DND-41 (cell line): ENCODE measurements around the gene GNL2.
"Not testable (repeated sequence)": the region's sequence is repeated elsewhere in the genome, so short reads cannot be mapped to it uniquely, and the experiment has no call there.

Experiments
- ATAC-seq: fragments of 200-7000 bp; cut with Tn5 transposase; 3 replicates; pipeline ENCODE4 v1.9.1; 2021; ENCODE audit warnings: low read depth; ENCODE audit not compliant: insufficient read depth
- DNase-seq: peaks from one replicate; pipeline ENCODE4 v3.0.0-alpha.2; 2020
- H2AFZ ChIP-seq: 2 replicates; pipeline ENCODE4 v1.6.0; 2012; ENCODE audit warnings: low read depth, low read length
- H3K27ac ChIP-seq: 2 replicates; pipeline ENCODE4 v1.5.1; 2012; ENCODE audit warnings: low read length, inconsistent platforms
- H3K27me3 ChIP-seq: fragments of 200-600 bp; sonication (generic); 2 replicates; pipeline ENCODE4 v1.6.0; 2012; ENCODE audit warnings: low read length, mild to moderate bottlenecking, inconsistent platforms; ENCODE audit not compliant: insufficient read depth, poor library complexity
- H3K36me3 ChIP-seq: 2 replicates; pipeline ENCODE4 v1.5.1; 2012; ENCODE audit warnings: low read length, inconsistent platforms; ENCODE audit not compliant: insufficient read depth
- H3K4me1 ChIP-seq: 2 replicates; pipeline ENCODE4 v1.5.1; 2012; ENCODE audit warnings: mild to moderate bottlenecking, low read length; ENCODE audit not compliant: insufficient read depth
- H3K4me2 ChIP-seq: 2 replicates; pipeline ENCODE4 v1.6.0; 2012; ENCODE audit warnings: mild to moderate bottlenecking, moderate library complexity, low read length, inconsistent platforms; ENCODE audit not compliant: insufficient read depth
- H3K4me3 ChIP-seq, 2 experiments: fragments of 200-600 bp in 1 of 2; shearing (Covaris generic) in 1 of 2; 2 replicates each; pipeline ENCODE4 v1.5.1; 2012 to 2016; ENCODE audit warnings: inconsistent platforms in 2 of 2, low read length in 2 of 2, mild to moderate bottlenecking in 2 of 2, low read depth in 1 of 2, moderate library complexity in 1 of 2
- H3K79me2 ChIP-seq: 2 replicates; pipeline ENCODE4 v1.6.0; 2012; ENCODE audit warnings: low read length, inconsistent platforms; ENCODE audit not compliant: insufficient read depth
- H3K9ac ChIP-seq: 2 replicates; pipeline ENCODE4 v1.6.0; 2012; ENCODE audit warnings: low read depth, mild to moderate bottlenecking, inconsistent platforms, low read length, moderate library complexity
- H3K9me3 ChIP-seq: 2 replicates; pipeline ENCODE4 v1.5.1; 2012; ENCODE audit warnings: low read length, moderate library complexity, mild to moderate bottlenecking, inconsistent platforms; ENCODE audit not compliant: insufficient read depth, severe bottlenecking
- H4K20me1 ChIP-seq: 2 replicates; pipeline ENCODE4 v1.6.0; 2012; ENCODE audit warnings: low read length; ENCODE audit not compliant: insufficient read depth
- CTCF ChIP-seq: IDR thresholded peaks from 2 replicates; pipeline ENCODE4 v1.5.1; 2012; ENCODE audit warnings: borderline replicate concordance, low read length, moderate library complexity, mild to moderate bottlenecking; ENCODE audit not compliant: poor library complexity, severe bottlenecking; ENCODE audit errors: extremely low read depth
- EZH2 ChIP-seq: IDR thresholded peaks from 3 replicates; pipeline ENCODE4 v1.6.1; 2012; ENCODE audit warnings: borderline replicate concordance, low read depth, mild to moderate bottlenecking, moderate library complexity, low read length, inconsistent platforms; ENCODE audit not compliant: severe bottlenecking

GNL2 gene

DNA sequence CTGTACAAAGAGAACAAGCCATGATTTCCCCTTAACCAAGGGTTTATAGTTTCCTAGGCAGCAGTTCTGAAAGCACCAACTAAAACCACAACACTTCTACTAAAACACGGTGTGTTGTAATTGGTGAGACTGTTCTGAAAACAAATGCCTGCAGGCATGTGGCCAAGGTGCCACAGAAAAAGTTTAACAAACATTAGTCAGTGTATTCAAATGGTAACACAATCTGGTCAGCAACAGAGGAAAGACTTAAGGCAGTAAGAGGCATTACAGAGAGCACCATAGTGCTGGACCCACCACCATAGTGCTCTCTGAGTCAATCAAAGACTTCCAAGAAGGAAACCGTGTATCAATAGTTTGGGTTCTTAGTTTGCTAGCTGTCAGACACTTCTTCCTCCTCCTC, 58.4 kb downstream of the GNL2 start:
- Histone ChIP-seq H2AFZ (no peak overlapping the region), H3K27me3 (no peaks in the 10 kb centered on the region), H3K36me3 (peaks cover 53% of the 10 kb centered on the region), H3K9me3 (no peaks in the 10 kb centered on the region), H4K20me1 (no peaks in the 10 kb centered on the region), H3K9ac (no peak overlapping the region), H3K4me3 (no peak overlapping the region), H3K4me2 (no peak overlapping the region), H3K79me2 (0 out of 2 replicates have a peak, but pooled peaks cover 4% of the 10 kb centered on the region), H3K27ac (no peak overlapping the region), H3K4me1 (no peaks in the 10 kb centered on the region)
- no peak for DNase-seq
- ATAC-seq = no peak
- TF ChIP-seq CTCF = no peak

- DNase-seq (no peak), ATAC-seq (no peak)
- no peaks in the 10 kb centered on the region for H3K4me1 ChIP-seq
- no peak for TF ChIP-seq CTCF
- TF ChIP-seq EZH2 = no peak
- no peak overlapping the region for H3K4me2 ChIP-seq
- H3K79me2 ChIP-seq = no peaks in the 10 kb centered on the region
- peaks cover 25% of the 10 kb centered on the region for H3K36me3 ChIP-seq
- no peak overlapping the region for H3K9ac ChIP-seq
- H3K4me3 ChIP-seq = no peak overlapping the region
- no peaks in the 10 kb centered on the region for H4K20me1 ChIP-seq
- H3K9me3 ChIP-seq = no peaks in the 10 kb centered on the region
- H2AFZ ChIP-seq = no peak overlapping the region
- no peak overlapping the region for H3K27ac ChIP-seq
- no peaks in the 10 kb centered on the region for H3K27me3 ChIP-seq
Observed at GRCh38 chr1:37533317-37534093, 62.2 kb downstream of the GNL2 start.

DNA sequence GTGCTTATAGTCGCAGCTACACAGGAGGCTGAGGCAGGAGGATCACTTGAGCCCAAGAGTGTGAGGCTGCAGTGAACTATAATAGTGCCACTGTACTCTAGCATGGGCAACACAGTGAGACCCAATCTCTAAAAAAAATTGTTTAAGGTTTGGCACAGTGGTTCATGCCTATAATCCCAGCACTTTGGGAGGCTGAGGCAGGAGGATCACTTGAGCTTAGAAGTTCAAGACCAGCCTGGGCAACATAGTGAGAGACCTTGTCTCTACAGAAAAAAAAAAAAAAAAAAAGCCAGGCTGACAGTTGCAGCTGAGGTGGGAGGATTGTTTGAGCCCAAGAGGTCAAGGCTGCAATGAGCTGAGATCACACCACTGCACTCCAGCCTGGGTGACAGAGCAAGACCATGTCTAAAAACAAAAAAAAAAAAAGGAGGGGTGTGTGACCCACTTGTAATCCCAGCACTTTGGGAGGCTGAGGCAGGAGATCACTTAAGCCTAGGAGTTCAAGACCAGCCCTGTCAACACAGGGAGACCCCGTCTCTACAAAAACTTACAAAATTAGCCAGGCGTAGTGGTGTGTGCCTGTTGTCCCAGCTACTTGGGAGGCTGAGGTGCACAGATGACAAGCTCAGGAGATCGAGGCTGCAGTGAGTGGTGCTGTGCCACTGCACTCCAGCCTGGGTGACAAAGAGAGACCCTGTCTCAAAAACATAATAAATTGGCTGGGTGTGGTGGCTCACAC, 63.1 kb downstream of the GNL2 start:
- DNase-seq, H3K79me2 ChIP-seq, H3K27ac ChIP-seq, ATAC-seq, H4K20me1 ChIP-seq, H2AFZ ChIP-seq, H3K9me3 ChIP-seq, H3K4me1 ChIP-seq, H3K9ac ChIP-seq, H3K4me2 ChIP-seq, H3K4me3 ChIP-seq, H3K27me3 ChIP-seq: not testable (repeated sequence)
- H3K36me3 ChIP-seq = peaks cover 18% of the 10 kb centered on the region

GRCh38 chr1:37529888-37530287, 65.8 kb downstream of the GNL2 start:
- H3K9ac ChIP-seq, DNase-seq, H3K9me3 ChIP-seq, H3K4me1 ChIP-seq, H4K20me1 ChIP-seq, H2AFZ ChIP-seq, H3K36me3 ChIP-seq, H3K4me3 ChIP-seq, H3K27ac ChIP-seq, H3K27me3 ChIP-seq, ATAC-seq, H3K4me2 ChIP-seq, H3K79me2 ChIP-seq: not testable (repeated sequence)
